Measurements from ENCODE around the gene MLH1.

The MLH1 gene

DNA sequence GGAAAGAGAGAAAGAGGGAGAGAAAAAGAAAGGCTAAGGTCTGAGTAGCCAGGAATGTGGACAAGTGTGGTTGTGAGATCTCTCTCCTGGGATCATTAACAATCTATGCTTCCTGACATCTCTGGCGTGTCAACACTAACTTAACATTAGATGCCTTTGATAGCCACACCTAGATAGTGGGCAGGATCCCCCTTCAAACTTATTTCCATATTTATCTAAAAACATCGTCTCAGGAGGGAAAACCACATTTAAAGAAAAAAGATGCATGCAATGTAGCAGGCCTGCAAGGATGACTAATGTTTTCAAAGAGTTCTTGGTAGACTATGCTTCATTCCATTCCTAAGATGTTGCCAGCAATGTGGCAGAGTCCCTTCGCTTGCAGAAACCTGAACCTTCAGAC, 80.9 kb downstream of the MLH1 start:
- no peak overlapping the region for H3K9ac ChIP-seq
- H3K9me3 ChIP-seq = peaks cover 2% of the 10 kb centered on the region
- TF ChIP-seq Cebpa-rat (IDR thresholded peaks at IDR 0.05) = no peak
- H3K4me2 ChIP-seq = 0 out of 2 replicates have a peak overlapping the region, but pooled peaks have one; percentile 4
- H3K27me3 ChIP-seq = no peaks in the 10 kb centered on the region
- H3K27ac ChIP-seq = no peak overlapping the region
- H3K4me3 ChIP-seq = no peak overlapping the region
- peaks cover 18% of the 10 kb centered on the region for H3K4me1 ChIP-seq
- peaks cover 43% of the 10 kb centered on the region for H3K36me3 ChIP-seq
- H4K20me1 ChIP-seq = no peaks in the 10 kb centered on the region

DNA sequence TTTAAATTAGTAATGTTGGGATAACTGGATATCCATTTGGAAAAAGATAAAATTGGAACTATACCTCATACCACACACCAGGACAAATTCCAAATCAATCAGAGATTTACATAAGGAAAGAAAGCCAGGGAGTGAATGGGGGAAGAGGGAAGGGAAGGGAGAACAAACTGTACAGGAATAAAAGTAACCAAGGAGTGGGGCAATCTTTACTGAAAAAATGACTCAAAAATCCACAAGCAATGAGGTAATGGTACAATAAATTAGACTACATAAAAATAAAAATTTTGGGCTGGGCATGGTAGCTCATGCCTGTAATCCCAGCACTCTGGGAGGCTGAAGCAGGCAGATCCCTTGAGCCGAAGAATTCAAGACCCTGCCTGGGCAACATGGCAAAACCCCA, 82.6 kb downstream of the MLH1 start:
- H3K9ac ChIP-seq = no peak overlapping the region
- no peak overlapping the region for H3K4me3 ChIP-seq
- H3K4me2 ChIP-seq = no peak overlapping the region
- H3K36me3 ChIP-seq = peaks cover 60% of the 10 kb centered on the region
- peaks cover 7% of the 10 kb centered on the region for H3K9me3 ChIP-seq
- no peaks in the 10 kb centered on the region for H4K20me1 ChIP-seq
- no peaks in the 10 kb centered on the region for H3K27me3 ChIP-seq
- TF ChIP-seq Cebpa-rat (IDR thresholded peaks at IDR 0.05) = no peak
- H3K4me1 ChIP-seq = peaks cover 18% of the 10 kb centered on the region
- no peak overlapping the region for H3K27ac ChIP-seq

DNA sequence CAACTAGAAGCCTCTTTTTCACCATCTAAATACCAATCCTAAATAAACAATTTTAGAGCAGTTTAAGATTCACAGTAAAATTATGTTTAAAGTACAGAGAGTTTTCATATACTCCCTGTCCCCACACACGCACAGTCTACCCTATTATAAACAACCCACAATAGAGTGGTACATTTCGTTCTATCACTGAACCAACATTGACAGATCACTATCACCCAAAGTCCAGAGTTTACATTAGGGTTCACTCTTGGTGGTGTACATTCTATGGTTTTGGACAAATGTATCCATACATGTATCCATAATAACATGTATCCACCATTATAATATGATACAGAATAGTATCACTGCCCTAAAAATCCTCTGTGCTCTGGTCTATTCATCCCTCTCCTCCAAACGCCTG, 89.0 kb downstream of the MLH1 start:
- no peaks in the 10 kb centered on the region for H3K4me1 ChIP-seq
- H4K20me1 ChIP-seq = no peaks in the 10 kb centered on the region
- H3K4me2 ChIP-seq = no peak overlapping the region
- H3K9me3 ChIP-seq = peaks cover 7% of the 10 kb centered on the region
- TF ChIP-seq Cebpa-rat (IDR thresholded peaks at IDR 0.05) = no peak
- H3K27ac ChIP-seq = no peak overlapping the region
- H3K27me3 ChIP-seq = no peaks in the 10 kb centered on the region
- H3K36me3 ChIP-seq = peaks cover 44% of the 10 kb centered on the region
- no peak overlapping the region for H3K4me3 ChIP-seq
- H3K9ac ChIP-seq = no peak overlapping the region

DNA sequence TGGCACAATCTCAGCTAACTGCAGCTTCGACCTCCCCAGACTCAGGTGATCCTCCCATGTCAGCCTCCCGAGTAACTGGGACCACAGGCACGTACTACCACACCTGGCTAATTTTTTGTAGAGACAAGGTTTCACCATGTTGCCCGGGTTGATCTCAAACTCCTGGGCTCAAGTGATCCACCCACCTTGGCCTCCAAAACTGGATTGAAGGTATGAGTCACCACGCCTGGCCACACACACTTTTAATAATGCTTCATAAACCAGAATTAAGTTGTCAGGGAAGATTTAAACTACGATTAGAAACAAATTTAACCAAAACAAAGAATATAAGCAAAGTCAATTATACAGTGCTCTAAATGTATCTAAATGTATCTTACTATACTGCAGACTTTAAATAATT, 93.6 kb downstream of the MLH1 start:
- Histone ChIP-seq H4K20me1 (no peaks in the 10 kb centered on the region), H3K4me2 (no peak overlapping the region)
- TF ChIP-seq Cebpa-rat (IDR thresholded peaks at IDR 0.05) = no peak

DNA sequence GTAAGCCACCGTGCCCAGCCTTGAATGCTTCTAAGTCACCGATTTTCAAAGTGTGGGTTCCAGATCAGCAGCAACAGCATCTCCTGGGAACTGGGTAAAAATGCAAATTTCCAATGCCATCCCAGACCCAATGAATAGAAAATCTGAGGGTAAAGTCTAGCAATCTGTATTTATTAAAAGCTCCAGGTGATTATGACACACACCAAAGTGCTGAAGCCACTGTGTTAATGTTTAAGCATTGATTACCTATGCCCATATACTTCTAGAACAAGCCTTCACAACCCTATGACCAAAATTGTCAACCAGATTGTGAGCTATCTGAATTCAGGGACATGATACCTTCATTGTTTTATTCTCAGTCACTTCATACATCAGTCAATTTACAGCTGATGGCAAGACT, 94.6 kb downstream of the MLH1 start:
- H3K27me3 ChIP-seq = no peaks in the 10 kb centered on the region
- peaks cover 46% of the 10 kb centered on the region for H3K36me3 ChIP-seq

More for the DNA sequence above, 93.6 kb downstream of the MLH1 start:
- H3K27me3 ChIP-seq = no peaks in the 10 kb centered on the region
- H3K4me3 ChIP-seq = no peak overlapping the region
- H3K9me3 ChIP-seq = no peaks in the 10 kb centered on the region
- H3K9ac ChIP-seq = no peak overlapping the region
- H3K36me3 ChIP-seq = peaks cover 41% of the 10 kb centered on the region
- no peaks in the 10 kb centered on the region for H3K4me1 ChIP-seq
- no peak overlapping the region for H3K27ac ChIP-seq

DNA sequence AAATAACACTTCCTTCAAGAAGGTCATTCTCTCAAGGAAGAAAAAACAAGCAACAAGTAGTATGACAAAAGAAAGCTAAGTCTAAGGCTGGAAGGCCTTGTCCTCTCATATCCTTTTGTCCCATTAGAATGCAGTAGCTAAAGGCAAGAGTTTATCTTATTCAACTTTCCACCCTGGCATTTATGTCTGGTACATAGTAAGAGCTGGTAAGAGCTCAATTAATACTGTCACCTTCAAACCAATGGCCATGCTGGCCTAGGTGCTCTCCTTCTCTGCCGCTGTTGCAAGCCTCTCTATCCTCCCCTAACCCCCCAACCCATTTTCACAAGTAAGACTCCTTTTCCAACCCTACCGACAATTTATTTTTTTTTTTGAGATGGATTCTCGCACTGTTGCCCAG, 99.2 kb downstream of the MLH1 start:
- H3K36me3 ChIP-seq = peaks cover 38% of the 10 kb centered on the region

More for the DNA sequence above, 94.6 kb downstream of the MLH1 start:
- H3K27ac ChIP-seq = no peak overlapping the region
- no peaks in the 10 kb centered on the region for H3K9me3 ChIP-seq
- no peak overlapping the region for H3K4me2 ChIP-seq
- H3K4me3 ChIP-seq = no peak overlapping the region
- no peaks in the 10 kb centered on the region for H4K20me1 ChIP-seq
- TF ChIP-seq Cebpa-rat (IDR thresholded peaks at IDR 0.05) = no peak
- no peaks in the 10 kb centered on the region for H3K4me1 ChIP-seq
- no peak overlapping the region for H3K9ac ChIP-seq

DNA sequence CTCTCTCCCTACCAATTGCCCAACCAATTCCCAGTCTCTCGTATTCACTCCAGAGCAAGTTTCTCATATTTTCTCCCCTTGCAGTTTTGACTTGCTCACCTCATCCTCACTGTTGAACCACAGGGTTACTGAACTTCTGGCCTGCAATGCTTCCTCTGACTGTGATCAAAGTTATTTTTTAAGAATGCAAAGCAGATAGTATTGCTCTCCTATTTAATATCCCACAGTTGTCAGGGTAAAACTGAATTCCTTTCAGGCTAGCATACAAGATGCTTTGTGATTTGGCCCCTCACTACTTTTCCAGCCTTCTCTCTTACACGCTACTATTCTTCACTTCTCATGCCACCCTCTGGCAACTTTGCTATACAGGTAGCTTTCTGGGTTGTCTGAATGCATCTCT, 100.2 kb downstream of the MLH1 start:
- no peaks in the 10 kb centered on the region for H3K4me1 ChIP-seq

More for the DNA sequence above, 99.2 kb downstream of the MLH1 start:
- Histone ChIP-seq H3K9ac (no peak overlapping the region), H3K4me3 (no peak overlapping the region), H3K9me3 (no peaks in the 10 kb centered on the region), H3K4me2 (no peak overlapping the region), H3K4me1 (no peaks in the 10 kb centered on the region), H3K27ac (no peak overlapping the region), H3K27me3 (no peaks in the 10 kb centered on the region), H4K20me1 (no peaks in the 10 kb centered on the region)
- no peak for TF ChIP-seq Cebpa-rat (IDR thresholded peaks at IDR 0.05)

DNA sequence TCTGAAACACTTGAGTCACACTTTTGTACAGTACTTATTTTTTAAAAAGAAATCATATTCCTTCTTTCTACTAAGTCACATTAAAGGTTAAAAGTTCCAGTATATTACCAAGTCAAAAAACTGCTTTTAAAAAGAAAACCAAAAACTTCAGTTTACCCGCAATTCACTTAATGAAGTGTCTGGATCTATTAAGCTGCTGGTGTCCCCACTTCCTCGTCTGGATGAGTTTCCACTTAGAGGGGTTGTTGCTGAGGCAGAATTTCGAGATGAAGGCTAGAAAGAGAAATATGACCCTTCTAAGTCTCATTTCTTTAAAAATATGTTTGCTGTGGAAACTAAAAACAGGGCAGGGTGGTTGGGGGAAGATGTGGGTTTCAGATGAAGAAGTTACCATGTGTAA, 101.3 kb downstream of the MLH1 start:
- no peak for TF ChIP-seq Cebpa-rat (IDR thresholded peaks at IDR 0.05)
- Histone ChIP-seq H3K4me3 (no peak overlapping the region), H3K4me2 (no peak overlapping the region), H3K9ac (no peak overlapping the region), H3K27me3 (no peaks in the 10 kb centered on the region), H3K4me1 (no peaks in the 10 kb centered on the region), H3K36me3 (peaks cover 27% of the 10 kb centered on the region), H3K27ac (no peak overlapping the region), H3K9me3 (no peaks in the 10 kb centered on the region), H4K20me1 (no peaks in the 10 kb centered on the region)

More for the DNA sequence above, 100.2 kb downstream of the MLH1 start:
- no peaks in the 10 kb centered on the region for H3K9me3 ChIP-seq
- H3K27me3 ChIP-seq = no peaks in the 10 kb centered on the region
- no peak overlapping the region for H3K4me2 ChIP-seq
- H4K20me1 ChIP-seq = no peaks in the 10 kb centered on the region
- peaks cover 29% of the 10 kb centered on the region for H3K36me3 ChIP-seq
- H3K27ac ChIP-seq = no peak overlapping the region
- TF ChIP-seq Cebpa-rat (IDR thresholded peaks at IDR 0.05) = no peak
- H3K4me3 ChIP-seq = no peak overlapping the region
- H3K9ac ChIP-seq = no peak overlapping the region

DNA sequence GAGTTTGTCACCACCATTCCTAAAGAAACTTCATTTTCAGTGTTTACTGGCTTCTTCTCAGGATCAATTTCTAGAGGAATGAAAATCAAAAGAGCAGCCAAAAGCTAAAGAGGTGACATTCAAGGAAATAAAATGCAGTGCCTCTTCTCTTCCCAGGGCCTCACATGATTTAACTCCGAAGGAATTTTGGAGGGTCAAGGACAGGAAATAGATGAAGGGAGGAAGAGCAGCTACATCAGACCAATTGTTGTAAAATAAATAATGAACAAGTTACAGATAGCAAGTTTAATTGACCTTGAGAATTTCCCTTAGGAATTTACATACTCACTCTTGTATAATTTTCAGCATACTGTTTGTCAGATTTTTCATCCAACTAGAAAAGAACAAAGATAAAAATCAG, 103.0 kb downstream of the MLH1 start:
- H3K4me2 ChIP-seq = no peak overlapping the region

DNA sequence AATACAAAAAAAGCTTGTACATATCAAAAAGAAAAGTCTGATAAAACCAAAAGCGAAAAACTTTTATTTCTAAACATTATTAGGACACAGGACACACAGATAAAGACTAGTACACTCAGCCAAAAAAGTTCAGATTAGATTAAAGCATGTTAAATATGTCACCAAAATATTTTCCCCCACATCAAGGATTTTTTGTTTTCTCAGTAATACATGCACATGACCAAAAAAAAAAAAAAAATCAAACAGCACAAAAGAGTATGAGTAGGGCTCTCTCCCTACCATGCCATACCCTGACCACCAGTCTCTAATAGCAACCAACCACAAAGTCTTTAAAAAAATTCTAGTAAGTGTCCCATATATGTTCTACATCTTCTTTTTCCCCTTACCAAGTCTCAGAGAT, 103.7 kb downstream of the MLH1 start:
- no peaks in the 10 kb centered on the region for H3K4me1 ChIP-seq
- TF ChIP-seq Cebpa-rat (IDR thresholded peaks at IDR 0.05) = no peak
- H3K27ac ChIP-seq = no peak overlapping the region
- no peak overlapping the region for H3K4me3 ChIP-seq
- no peaks in the 10 kb centered on the region for H4K20me1 ChIP-seq
- H3K27me3 ChIP-seq = no peaks in the 10 kb centered on the region
- no peak overlapping the region for H3K9ac ChIP-seq
- H3K36me3 ChIP-seq = 0 out of 2 replicates have a peak, but pooled peaks cover 10% of the 10 kb centered on the region
- H3K9me3 ChIP-seq = no peaks in the 10 kb centered on the region
- H3K4me2 ChIP-seq = no peak overlapping the region

More for the DNA sequence above, 103.0 kb downstream of the MLH1 start:
- no peaks in the 10 kb centered on the region for H3K4me1 ChIP-seq
- no peak overlapping the region for H3K9ac ChIP-seq
- TF ChIP-seq Cebpa-rat (IDR thresholded peaks at IDR 0.05) = no peak
- H3K27me3 ChIP-seq = no peaks in the 10 kb centered on the region
- H3K4me3 ChIP-seq = no peak overlapping the region
- H3K9me3 ChIP-seq = no peaks in the 10 kb centered on the region
- H3K27ac ChIP-seq = no peak overlapping the region
- H3K36me3 ChIP-seq = peaks cover 11% of the 10 kb centered on the region; the same call in 1 of the 2 replicates
- H4K20me1 ChIP-seq = no peaks in the 10 kb centered on the region

DNA sequence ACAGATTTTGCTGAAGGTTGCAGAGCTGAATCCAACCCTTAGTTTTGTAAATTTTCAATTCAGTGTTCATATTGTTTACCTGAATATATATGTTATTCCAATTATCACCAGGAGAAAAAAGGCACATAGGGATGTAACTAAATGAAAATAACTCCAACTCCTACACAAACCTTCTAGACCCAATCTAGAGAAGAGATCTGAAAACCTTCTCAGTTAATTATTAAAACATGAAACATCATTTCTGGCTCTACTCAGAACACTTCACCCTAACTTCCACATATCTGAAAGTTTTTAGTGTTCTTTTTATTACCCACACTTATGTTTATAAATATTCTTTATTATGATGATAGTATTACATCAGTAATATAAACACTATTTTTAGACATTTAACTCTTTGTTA, 104.5 kb downstream of the MLH1 start:
- Histone ChIP-seq H4K20me1 (no peaks in the 10 kb centered on the region), H3K4me3 (no peak overlapping the region), H3K4me2 (no peak overlapping the region), H3K27me3 (no peaks in the 10 kb centered on the region), H3K27ac (no peak overlapping the region), H3K9me3 (no peaks in the 10 kb centered on the region), H3K4me1 (no peaks in the 10 kb centered on the region), H3K9ac (no peak overlapping the region), H3K36me3 (0 out of 2 replicates have a peak, but pooled peaks cover 4% of the 10 kb centered on the region)
- no peak for TF ChIP-seq Cebpa-rat (IDR thresholded peaks at IDR 0.05)
